Suppressor macrophage treated with lipopolysaccharide for 1 hour (primary cell): ENCODE results near the gene RUFY1.
"Not testable (repeated sequence)": the region's sequence is repeated elsewhere in the genome, so short reads cannot be mapped to it uniquely, and the experiment has no call there.

Experiments used
- DNase-seq, 3 donors: peaks; one replicate each; pipeline ENCODE4 v3.0.0-alpha.2; 2020 to 2022

RUFY1 gene, protein sequence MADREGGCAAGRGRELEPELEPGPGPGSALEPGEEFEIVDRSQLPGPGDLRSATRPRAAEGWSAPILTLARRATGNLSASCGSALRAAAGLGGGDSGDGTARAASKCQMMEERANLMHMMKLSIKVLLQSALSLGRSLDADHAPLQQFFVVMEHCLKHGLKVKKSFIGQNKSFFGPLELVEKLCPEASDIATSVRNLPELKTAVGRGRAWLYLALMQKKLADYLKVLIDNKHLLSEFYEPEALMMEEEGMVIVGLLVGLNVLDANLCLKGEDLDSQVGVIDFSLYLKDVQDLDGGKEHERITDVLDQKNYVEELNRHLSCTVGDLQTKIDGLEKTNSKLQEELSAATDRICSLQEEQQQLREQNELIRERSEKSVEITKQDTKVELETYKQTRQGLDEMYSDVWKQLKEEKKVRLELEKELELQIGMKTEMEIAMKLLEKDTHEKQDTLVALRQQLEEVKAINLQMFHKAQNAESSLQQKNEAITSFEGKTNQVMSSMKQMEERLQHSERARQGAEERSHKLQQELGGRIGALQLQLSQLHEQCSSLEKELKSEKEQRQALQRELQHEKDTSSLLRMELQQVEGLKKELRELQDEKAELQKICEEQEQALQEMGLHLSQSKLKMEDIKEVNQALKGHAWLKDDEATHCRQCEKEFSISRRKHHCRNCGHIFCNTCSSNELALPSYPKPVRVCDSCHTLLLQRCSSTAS

DNA sequence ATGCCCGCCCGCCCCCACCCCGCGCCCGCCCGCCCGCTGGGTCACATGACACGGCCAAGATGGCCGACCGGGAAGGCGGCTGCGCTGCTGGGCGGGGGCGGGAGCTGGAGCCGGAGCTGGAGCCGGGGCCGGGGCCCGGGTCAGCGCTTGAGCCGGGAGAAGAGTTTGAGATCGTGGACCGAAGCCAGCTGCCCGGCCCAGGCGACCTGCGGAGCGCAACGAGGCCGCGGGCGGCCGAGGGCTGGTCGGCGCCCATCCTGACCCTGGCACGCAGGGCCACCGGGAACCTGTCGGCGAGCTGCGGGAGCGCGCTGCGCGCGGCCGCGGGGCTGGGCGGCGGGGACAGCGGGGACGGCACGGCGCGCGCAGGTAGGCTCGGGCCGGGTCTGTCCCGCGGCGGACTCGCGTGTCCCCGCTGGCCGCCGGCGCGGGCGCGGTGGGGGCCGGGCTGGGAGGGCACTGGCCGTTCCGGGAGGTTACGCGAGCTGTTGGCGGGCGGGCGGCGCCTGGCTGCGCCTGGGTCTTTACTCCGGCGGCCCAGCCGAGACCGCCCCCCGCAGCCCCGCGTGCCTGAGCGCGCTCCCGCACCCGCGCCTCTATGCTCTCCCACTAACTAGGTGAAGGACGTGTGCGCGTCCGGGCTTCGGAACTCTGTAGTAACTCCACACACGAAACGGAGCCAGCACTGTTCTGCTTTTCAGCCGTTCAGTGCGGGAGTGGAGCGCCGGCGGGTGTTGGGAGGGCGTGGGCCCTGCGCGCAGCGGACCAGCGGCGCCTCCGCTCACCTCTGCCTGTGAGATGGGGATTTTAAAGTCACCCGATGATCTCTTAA lies at the start of gene RUFY1:
Gene RUFY1 (plus strand): TSS at position 44 of the 832 bp plus-strand sequence. CDS start 16 bp downstream, at position 60.
- DNase-seq: peak; percentile 76 to 95 (median 79)

DNA sequence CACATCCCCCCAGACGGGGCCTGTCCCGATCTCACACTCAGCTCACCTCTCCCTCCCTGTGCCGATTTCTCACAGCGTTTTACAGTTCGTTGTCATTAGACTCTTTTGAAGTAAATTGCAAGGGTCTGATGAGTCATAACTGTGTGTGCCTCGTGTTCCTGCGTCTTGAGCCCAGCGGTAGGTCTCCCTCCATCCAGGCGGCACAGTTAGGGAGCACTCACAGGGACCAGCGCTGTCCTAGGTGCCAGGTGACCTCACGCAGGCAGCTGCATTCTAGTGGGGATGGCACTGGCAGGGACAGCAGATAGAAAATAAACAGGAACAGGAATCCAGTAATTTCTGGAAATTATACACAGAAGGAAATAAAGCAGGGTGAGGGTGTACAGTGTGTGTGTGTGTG lies 48.4 kb upstream of the RUFY1 start:
- not testable (repeated sequence) for DNase-seq

DNA sequence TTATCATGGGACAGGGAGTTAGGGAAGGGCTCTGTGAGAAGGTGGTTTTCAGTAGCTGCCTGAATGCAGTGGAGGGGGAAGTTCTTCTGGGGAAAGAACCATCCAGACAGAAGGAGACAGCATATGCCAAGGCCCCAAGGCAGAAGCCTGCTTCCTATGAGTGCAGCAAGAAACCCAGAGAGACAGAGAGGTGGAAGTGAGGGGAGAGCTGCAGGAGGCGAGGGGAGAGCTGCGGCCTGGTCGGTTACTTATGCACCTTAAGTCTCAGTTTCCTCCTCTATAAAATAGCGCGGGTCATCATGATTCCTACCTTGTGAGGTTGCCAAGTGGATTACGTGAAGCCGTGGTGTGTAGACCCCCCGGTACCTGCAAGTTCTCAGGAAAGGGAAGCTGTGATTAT lies 47.9 kb upstream of the RUFY1 start:
- DNase-seq: not testable (repeated sequence)

DNA sequence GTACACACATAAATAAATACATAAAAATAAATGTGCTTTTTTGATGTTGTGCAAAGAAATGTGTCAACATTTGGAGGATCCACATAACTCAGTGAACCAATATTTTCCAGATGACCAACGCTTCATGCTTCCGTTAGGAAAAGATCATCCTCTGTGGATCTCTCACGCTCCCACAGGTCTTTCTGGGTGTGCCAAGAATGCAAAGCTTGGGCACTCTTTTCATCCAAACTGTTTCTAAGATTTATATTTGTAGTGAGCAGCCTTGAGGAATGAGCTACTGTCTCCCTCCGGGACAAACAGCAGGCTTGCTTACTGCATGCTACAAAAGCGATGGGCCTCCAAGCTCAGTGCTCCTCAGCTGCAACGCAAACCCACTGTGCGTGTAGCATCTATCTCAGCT lies 46.2 kb upstream of the RUFY1 start:
- no peak for DNase-seq

DNA sequence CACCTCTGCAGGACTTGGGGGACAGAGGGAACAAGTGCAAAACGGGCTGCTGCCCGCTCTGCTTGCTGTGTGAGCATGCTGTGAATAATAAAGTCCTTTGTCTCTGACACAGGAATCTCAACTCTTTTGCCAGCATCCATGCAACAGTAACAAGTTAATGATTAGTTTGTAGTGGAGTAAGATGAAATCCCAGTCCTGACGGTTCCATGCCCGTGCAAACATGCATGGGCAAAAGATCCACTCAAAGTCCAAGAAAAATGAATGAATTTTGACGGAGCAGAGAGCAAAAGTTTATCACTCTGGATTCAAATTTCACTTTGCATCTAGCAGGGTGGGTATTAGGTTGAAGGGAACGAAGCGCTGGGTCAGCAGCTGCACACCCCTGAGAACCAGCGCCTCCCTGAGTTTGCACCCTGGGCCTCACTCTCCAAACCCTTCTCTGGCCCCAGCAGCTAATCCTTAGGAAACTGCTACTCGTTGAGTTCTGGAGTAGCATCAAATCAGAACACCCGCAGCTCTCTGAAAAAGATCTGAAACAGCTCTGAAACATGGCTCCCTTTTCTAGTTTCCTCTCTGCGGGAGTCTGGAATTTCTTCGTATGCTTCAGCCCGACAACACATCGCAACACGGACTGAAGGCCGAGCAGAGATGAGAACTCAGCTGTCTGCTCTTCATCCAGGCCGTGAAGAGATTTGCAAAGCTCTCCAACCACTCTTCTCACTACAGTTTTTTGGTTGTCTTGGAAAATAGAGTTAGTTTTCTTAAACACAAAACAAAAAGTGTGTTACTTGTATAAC lies 45.6 kb upstream of the RUFY1 start:
- no peak for DNase-seq

DNA sequence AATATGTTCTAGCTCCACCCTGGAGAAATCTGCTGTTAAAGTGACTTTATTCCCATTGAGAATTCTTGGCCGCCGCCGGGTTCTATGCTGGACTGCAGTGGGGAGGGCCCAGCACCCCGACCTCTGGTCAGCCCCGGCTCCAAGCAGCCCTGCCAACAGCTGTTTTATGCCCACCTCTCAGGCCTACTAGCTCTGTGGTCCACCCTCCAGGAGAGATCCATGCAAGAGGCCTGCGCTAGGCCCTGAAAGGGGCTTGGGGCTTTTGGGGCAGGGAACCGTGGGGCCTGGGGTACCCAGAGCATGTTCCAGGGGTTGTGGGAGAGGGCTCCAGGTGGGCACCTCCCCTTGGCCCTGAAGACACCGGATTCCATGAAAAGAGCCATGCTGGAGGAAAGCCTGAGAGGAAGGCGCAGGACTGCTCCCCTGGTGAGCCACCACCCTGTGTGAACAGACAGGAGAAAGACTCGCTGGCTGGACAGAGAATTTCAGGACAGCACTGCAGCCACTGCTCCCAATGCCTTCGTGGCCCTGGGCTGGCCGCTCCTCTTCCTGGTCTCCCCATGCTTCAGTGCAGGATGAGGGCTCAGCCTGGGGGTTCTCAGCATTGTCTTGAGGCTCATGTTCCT lies 44.6 kb upstream of the RUFY1 start:
- no peak for DNase-seq

DNA sequence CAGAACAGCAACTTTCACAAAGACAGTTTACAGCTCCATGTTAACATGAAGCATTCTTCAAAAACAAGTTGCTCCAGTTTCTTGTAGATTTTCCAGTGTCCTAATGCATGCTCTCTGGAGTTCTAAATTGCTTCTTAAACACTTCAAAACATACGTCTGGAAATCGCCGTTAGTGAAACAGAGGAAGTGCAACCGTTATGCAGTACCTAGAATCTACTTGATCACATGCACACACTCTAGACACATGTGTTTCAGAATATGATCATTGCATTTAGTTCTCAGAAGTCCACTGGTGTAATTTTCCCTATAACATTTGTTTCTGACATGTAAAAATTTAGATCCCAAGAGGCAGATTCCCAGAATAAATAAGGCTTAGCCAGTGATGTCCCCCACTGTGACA lies 41.1 kb upstream of the RUFY1 start:
- peak in 2 of 3 donors; percentile 14 to 36 for DNase-seq

DNA sequence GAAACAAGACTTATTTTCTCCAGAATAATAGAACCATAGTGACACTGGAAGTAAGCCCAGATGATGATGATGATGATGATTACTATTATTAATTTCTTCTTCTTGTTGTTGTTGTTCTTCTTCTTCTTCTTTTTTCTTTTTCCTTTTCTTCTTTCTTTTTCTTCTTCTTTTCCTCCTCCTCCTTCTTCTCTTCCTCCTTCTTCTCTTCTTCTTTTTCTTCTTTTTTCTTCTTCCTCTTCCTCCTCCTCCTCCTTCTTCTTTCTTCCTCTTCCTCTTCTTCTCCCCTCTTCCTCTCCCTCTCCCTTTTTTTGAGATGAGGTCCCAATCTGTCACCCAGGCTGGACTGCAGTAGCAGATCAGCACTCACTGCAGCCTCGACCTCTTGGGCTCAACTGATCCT lies 40.5 kb upstream of the RUFY1 start:
- no peak for DNase-seq

DNA sequence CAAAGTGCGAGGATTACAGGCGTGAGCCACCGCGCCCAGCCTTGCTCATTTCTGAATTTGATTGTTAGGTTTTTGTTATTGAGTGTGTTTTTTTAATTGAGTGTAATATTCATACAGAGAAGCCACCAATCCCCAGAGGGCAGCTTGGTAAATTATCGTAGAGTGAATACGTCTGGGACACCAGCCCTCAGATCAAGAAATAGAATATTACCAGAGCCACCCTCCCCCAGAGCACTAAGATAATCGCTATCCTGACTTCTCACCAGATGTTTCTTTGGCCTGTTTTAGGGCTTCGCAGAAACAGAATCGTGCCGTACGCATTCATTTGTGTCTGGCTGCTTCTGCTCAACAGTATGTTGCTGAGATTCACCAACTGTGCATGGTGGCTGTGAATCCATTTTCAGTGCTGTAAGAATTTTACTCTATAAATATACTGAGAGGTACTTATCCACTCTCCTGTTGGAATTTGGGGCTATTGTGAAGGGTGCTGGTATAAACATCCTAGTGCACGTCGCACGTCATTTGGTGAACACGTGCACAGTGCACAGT lies 37.8 kb upstream of the RUFY1 start:
- DNase-seq: no peak

DNA sequence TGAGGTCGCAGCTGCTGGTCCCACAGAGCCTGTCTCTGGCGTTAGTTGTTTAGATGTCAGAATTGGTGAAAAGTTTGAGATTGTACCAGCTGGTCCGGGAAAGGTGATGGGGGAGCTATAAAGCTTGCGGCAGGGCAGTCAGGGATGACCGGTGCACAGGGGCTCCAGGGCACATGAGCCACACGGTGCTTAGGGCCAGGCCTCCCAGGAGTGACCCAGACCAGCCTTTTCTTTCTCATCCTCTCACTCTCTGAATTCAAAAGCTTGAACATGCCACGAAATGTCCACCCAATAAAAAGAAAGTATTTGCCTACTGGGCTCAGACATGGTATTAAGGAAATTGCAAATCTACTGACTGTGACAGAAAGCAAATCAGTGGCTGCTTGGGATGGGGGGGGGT lies 34.9 kb upstream of the RUFY1 start:
- DNase-seq: not testable (repeated sequence)

DNA sequence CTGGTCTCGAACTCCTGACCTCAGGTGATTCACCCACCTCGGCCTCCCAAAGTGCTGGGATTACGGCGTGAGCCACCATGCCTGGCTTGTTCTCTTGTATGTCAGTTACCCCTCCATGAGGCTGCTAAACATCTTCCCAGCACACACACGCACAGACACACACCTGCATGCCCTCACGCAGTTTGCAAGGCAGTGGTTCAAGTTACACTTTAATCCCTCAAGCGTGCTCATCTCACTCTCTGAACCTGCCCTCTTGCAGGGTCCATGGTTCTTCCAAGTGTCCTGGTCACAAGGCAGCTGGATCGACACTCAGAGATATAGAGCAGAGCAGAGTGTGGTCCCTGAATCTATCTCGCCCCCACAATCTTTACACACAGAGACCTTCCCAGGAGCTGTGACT lies 34.1 kb upstream of the RUFY1 start:
- DNase-seq: no peak

DNA sequence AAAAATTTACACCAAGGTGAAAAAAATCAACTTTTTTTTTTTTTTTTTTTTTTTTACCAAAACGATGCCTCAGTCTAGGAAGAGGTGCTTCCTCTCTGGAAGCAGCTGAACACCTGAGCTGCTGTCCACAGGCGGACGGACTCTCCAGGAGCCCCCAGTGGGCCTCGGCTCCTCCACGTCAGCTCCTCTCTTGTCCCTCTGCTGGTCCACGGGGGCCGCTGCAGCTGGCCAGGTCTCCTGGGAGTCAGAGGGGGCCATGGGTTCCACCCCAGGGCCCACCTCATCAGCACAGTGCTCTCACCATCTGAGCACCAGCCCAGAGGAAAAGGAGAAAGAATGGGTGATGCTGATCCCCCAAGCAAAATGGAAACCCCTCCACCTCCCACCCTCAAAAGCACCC lies 32.6 kb upstream of the RUFY1 start:
- not testable (repeated sequence) for DNase-seq

DNA sequence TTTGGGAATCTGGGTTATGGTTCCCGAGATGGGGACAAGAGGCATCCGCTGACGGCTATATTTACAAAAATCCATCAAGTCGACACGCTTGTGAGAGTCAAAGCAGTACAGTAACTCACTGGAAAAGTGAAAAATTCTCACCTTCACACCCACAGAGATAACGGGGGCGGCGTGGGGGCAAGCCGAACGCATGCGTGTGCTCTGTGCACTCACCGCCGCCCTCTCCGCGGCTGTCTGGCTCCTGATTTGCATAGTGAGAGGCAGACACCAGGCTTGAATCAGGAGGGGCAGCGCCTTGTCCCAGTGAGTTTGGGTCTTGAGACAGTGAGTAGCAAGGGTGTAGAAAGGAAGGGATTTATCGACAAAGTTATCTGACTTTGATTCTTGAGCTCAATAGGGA lies 32.0 kb upstream of the RUFY1 start:
- not testable (repeated sequence) for DNase-seq

DNA sequence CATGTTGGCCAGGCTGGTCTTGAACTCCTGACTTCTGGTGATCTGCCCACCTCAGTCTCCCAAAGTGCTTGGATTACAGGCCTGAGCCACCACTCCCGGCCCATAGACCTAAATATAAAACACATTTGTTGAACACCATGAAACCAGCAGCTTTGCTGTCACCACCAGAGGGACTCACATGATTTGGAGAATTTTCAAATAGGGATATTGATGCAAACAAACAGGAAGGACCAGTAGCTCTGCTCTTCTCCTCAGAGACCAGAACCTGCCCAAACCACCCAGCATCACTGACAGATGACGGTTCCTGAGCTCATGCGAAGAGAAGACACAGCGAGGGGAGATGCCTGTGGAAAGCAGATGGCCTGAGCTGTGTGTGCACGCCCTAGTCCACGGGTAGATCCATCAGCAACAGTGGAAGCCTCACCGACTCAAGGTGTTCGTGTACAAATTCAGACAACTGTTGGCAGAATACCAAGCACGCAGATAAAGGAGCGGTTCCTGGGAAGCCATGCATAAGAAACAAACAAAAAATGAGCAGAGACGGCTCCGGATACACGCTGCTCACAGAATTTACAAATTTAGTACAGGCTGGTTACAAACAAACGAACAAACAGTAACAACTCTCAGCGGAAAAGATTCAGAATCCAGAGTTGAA lies 30.8 kb upstream of the RUFY1 start:
- DNase-seq: peak in 2 of 3 donors; percentile 8 to 22

DNA sequence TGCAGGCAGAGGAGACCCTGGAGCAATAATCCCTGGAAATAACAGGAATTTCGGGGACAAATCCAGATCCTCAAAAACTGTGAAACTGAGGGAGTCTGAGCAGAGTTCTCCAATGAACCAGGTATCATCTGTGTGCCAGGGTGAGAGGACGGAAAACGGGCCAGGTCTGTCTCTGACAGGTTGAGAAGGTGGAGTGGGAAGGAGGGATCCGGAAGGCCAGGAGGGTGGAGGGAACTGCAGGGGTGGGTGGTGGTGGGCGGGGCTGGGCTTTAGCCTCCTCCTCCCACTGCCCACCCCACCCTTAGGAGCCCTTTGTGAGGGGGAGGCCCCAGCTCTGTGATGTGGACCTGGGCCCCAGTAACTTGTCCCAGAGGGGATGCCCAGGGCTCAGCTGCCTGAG lies 28.2 kb upstream of the RUFY1 start:
- not testable (repeated sequence) for DNase-seq

DNA sequence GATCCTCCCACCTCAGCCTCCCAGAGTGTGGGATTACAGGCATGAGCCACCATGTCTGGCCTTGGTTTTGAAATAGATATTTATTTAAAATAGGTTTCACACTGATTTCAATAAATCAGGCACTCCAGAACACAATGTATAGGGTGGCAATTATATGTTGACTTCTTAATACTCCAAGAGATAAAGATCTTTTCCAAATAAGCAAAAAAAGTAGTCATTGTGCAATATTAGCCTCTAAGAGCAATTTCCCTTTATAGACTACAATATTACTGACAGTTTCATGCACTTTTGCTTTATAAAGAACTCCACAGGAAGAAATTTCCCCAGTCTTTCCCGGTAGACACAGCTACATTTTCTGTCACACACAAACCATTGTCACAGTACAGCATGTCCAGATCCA lies 23.4 kb upstream of the RUFY1 start:
- peak; percentile 11 to 35 (median 12) for DNase-seq

DNA sequence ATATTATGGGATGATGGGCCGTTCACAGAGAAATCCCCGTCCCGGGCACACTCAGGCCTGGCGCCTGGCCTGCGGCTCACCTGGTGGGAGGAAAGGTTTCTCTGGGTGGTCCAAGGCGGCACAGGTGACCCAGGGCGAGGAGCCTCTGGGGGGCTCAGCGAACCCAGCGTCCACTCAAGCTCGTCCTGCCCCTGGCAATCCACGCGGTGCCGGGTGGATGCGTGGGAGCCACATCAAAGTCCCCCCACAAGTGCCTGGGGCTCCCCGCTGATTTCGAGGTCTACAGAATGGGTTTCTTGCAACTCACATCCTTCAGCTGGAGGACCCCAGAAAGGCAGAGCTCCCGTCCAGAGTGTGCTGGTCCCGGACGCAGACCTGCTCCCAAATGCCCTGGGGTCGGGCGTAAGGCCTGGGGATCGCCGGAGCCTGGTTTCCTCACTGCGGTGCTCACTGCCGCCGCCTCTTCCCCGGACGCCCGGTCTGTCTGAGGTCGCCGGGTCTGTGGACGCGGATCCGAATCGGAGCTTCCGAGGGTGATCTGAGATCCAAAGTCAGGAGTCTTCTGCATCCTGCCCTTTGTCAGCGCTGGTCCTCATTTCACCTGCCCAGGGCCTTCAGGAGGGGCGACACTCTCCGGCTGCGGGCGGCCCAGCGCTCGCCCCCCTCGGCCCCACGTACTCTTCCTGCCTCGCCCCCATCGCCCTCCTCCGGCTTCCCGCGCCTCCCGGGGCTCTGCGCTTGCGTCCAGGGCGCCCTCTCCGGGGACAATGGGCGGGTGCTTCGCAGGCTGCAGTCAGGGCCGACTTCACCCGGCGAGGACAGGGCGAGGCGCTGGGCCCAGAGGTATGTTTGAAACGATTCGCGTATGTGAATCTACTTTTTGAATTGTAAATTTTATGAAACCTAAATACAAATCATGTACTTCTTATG lies 20.0 kb upstream of the RUFY1 start:
- peak; percentile 70 to 86 (median 73) for DNase-seq

DNA sequence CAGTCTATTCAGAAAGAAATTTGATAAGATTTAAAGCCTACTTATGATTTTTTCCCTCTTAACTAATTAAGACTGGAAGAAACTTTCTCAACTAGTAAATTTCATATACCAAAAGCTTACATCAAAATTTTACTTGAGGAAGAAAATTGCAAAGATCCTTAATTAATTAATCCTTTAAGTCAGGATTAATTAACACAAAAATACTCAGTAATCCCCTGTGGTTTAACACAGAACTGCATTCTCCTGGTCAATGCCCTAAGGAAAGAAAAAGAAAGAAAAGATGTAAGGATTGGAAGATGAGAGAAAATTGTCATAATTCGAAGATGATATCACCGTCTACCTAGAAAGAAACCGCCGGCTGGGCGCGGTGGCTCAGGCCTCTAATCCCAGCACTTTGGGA lies 17.3 kb upstream of the RUFY1 start:
- DNase-seq: no peak

DNA sequence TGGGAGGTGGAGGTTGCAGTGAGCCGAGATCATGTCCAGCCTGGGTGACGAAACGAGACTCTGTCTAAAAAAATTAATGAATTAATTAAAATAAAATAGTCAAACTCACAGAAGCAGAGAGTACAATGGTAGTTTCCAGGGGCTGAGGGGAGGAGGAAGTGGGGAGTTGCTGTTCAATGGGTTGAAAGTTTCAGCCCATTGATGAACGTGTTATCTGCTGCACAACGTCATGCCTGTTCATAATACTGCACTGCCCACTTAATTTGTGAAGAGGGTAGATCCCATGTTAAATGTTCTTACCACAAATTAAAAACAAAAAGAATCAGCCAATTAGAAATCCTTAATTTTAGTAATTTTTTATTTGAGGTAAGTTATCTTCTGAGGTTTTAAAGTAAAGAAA lies 16.4 kb upstream of the RUFY1 start:
- DNase-seq: no peak

DNA sequence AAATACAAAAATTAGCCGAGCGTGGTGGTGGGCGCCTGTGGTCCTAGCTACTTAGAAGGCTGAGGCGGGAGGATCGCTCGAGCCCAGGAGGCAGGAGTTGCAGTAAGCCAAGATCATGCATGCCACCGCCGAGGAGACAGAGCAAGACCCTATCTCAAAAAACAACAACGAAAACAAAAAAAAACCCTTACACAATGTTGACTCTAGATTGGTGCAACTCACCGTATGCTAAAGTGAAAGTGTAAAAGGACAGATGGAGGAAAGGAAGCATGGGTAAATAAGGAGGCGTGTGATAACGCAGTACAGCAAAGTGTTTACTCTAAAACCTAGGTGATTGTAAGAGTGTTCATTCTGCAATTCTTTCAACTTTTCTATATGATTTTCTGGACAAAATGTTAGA lies 15.9 kb upstream of the RUFY1 start:
- no peak for DNase-seq
